Mesodermal cell (in vitro differentiated cells): ENCODE data around the gene ARHGEF4.

Experiments used
- H3K27ac ChIP-seq: 2 replicates; pipeline ENCODE4 v1.7.0; 2013; ENCODE audit warnings: mild to moderate bottlenecking, low read depth, low read length, moderate library complexity; ENCODE audit not compliant: severe bottlenecking
- H3K36me3 ChIP-seq: 2 replicates; pipeline ENCODE4 v1.7.1; 2013; ENCODE audit warnings: mild to moderate bottlenecking, low read length, moderate library complexity; ENCODE audit not compliant: control insufficient read depth, insufficient read depth
- H3K4me1 ChIP-seq: one replicate; pipeline ENCODE4 v1.7.1; 2013; ENCODE audit warnings: mild to moderate bottlenecking, low read length; ENCODE audit not compliant: insufficient read depth, control insufficient read depth, poor library complexity, severe bottlenecking
- H3K4me3 ChIP-seq: 2 replicates; pipeline ENCODE4 v1.7.0; 2013; ENCODE audit warnings: low read length, control low read depth, mild to moderate bottlenecking; ENCODE audit not compliant: insufficient read depth, poor library complexity, severe bottlenecking; ENCODE audit errors: extremely low read depth
- H3K9me3 ChIP-seq: 2 replicates; pipeline ENCODE4 v1.7.1; 2013; ENCODE audit warnings: mild to moderate bottlenecking, low read length, moderate library complexity; ENCODE audit not compliant: control insufficient read depth
- WGBS, 2 experiments: methylation state at CpG; one replicate each; pipeline ENCODE4 v1.1.5; 2013; ENCODE audit warnings: missing lambda C conversion rate in 2 of 2; ENCODE audit not compliant: insufficient coverage in 2 of 2; 5-methylcytosine and 5-hydroxymethylcytosine counted together

Gene ARHGEF4

DNA sequence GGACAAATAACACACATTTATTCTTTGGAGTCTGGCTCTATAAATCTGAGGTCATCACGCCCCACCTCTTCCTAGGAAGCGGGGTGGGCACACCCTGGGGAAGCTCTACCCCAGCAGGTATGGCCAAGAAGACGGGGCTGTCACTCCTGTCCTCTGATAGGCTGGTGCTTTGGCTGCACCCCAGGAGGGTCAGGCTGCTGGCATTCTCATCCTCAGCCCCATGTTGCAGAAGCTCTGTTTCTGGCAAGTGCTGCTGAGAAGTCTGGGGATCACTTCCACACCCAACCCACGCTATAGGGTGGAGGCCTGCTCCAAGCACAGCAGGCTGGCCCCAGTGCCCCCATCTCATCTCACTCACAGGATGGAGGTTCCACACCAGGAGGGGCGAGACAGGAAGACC lies 17.6 kb downstream of the ARHGEF4 start:
- 87 to 88% methylated on average over 4 of the region's 5 CpGs for WGBS, 2 experiments
- Histone ChIP-seq H3K4me3 (no peak overlapping the region), H3K36me3 (no peaks in the 10 kb centered on the region), H3K27ac (no peak overlapping the region), H3K4me1 (no peaks in the 10 kb centered on the region), H3K9me3 (no peaks in the 10 kb centered on the region)

DNA sequence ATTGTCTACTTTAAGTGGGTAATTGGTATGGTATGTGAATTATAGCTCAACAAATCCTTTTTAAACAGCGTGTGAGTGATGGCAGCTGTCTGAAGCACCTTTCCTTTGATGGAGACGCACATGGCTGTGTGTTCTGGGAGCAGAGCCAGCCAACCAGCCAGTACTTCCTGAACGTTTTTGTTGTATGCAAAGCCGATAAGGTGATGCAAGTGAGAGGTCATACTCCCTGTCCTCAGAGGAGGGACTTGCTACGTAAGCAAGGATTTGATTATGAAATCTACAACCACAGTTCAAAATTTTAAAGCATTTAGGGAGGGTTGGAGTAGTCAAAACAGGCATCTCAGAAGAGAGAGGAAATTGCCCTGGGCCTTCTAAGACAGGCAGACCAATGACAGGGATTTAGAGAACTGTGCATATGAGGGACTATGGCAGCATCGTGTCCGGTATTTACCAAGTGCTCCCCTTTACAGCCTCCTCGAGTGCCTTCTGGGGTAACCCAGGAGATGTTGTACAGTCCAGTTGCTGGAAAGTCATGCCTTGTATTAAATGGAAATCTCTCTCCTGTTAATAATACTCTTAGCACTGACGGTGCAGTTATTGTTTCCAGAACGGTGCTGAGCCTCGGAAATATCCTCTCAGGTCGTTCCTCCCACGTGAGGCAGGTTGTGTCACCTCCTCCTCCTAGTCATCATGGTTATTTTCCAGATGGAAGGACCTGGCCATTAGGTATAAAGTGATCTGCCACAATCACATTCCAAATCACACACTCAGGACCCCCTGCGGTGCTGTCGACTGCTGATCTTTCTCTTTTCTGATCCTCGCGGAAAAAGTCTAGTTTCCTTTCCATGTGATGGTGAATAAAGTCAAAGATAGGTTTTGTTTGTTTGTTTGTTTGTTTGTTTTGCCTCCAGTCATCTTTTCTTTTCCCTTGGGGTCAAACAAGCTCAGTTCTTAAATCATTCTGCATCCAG lies 28.4 kb downstream of the ARHGEF4 start:
- WGBS, 2 experiments = 87 to 88% methylated on average over 7 to 10 of the region's 17 CpGs
- Histone ChIP-seq H3K27ac (no peak overlapping the region), H3K9me3 (no peaks in the 10 kb centered on the region), H3K4me1 (no peaks in the 10 kb centered on the region), H3K36me3 (no peaks in the 10 kb centered on the region), H3K4me3 (no peak overlapping the region)

DNA sequence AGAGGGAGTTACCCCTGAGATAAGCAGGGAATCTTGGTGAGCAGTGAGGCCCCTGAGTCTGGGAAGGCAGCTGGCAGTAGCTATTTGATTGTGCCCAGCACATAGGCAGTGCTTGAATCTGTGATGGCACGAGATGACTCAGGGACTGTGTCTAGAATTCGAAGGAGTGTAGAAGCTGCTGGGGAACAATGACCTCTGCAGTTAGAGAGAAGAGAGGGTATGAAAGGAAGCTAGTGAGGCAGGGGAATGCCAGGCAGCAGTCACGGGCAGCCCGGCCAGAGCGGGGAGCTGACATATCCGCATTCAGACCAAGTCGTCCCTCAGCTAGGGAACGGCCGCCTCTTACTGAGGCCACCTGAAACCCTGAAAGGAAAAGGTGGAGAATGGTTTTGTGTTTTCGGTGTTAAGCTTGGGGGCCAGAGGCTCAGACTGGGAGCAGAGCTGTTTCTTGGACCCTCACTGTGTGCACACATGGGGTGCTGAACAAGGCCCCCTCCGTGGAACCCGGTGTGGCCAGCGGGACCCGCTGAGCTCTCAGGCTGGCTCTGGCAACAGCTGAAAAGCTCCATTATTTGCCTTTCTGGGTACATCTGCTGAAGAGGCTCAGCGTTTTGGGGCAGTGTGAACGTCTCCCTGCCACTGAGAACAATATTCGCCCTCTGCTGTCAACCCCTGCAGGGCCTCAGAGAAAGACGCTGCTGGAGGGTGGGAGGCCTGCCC lies 32.9 kb downstream of the ARHGEF4 start:
- no peaks in the 10 kb centered on the region for H3K9me3 ChIP-seq
- H3K27ac ChIP-seq = no peak overlapping the region
- 84% methylated on average over 17 to 18 of the region's 18 CpGs for WGBS, 2 experiments
- no peaks in the 10 kb centered on the region for H3K36me3 ChIP-seq
- H3K4me3 ChIP-seq = no peak overlapping the region
- H3K4me1 ChIP-seq = no peaks in the 10 kb centered on the region

DNA sequence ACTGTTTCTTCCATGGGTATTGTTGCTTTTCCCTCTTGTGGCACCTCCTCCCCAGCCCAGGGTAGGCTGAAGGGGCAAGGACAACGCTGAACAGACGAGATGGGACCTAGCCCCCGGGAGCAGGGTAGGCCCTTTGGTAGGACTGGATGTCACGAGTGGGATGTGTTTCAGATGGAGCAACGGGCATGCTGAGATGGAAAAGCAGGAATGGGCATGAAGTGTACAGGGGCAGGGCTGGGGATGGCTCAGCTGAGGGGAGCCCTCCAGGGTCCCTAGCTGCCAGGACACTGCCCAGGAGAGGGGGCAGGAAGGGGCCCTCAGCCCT lies 33.4 kb downstream of the ARHGEF4 start:
- H3K36me3 ChIP-seq = no peaks in the 10 kb centered on the region
- H3K27ac ChIP-seq = no peak overlapping the region
- no peaks in the 10 kb centered on the region for H3K4me1 ChIP-seq
- H3K4me3 ChIP-seq = no peak overlapping the region
- WGBS, 2 experiments = 83 to 95% methylated on average over 1 to 2 of the region's 5 CpGs
- no peaks in the 10 kb centered on the region for H3K9me3 ChIP-seq

DNA sequence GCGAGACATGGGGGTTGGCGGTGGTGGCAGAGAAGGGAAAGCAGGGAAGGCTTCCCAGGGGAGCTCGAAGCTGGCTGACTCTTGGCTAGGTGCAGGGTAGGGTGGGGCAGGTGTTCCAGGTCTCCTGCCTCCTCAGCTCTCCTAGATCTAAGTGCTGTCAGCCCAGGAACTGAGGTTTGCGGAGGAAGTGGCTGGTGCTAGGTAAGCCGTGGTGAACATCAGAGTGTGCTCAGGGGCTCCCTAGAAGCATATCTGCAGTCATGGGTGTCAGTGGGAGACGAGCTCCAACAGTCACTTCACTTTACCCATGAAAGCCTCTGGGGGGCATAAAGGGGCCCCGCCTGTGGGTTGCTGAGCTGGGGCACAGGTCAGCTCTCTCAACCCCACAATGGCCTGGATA lies 34.1 kb downstream of the ARHGEF4 start:
- Histone ChIP-seq H3K4me3 (no peak overlapping the region), H3K36me3 (no peaks in the 10 kb centered on the region), H3K27ac (no peak overlapping the region), H3K9me3 (no peaks in the 10 kb centered on the region), H3K4me1 (no peaks in the 10 kb centered on the region)
- 93% methylated on average over 6 of the region's 7 CpGs for WGBS, 2 experiments

DNA sequence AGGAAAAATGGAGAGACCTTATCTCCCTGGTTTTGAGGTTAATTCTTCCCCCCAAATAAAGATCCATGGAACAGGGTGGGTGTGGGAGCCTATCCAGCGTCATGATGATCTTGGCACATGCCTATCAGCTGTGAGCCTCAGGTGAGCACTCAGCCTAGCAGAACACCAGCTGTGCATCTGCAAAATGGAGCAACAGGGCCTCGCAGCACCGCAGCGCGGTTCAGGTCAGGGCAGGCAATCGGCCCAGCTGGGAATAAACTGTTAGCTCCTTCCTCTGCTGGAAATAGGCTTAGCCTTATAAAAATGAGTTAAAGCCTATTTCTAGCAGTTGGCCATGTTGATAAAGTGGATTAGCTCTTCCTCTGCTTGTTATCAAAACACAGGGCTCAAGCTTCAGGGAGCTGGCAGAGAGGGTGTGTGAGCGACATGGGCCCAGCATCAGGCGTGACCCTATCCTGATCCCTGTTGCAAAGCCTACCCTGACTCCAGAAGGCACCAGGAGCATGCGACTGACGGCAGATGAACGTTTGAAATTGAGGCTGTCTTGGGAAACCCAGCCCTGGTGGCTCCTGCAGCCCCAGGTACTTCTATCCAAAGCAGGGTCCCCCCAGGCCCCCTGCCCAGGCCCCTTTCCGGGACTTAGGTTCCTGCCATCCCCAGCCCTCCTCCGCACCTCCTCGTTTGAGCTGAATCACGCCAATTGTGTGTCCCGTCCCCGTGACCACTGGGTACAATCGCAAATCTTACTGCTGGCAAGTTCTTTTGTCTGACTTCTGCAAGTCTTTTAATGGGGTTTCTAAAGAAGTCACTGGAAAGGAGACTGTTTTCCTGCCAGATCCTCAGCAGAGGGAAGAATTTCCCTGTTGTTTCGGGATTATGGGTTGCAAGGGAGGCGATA lies 35.4 kb downstream of the ARHGEF4 start:
- no peaks in the 10 kb centered on the region for H3K4me1 ChIP-seq
- H3K27ac ChIP-seq = no peak overlapping the region
- H3K9me3 ChIP-seq = no peaks in the 10 kb centered on the region
- H3K36me3 ChIP-seq = no peaks in the 10 kb centered on the region
- WGBS, 2 experiments = 87 to 88% methylated on average over 20 of the region's 20 CpGs
- no peak overlapping the region for H3K4me3 ChIP-seq

DNA sequence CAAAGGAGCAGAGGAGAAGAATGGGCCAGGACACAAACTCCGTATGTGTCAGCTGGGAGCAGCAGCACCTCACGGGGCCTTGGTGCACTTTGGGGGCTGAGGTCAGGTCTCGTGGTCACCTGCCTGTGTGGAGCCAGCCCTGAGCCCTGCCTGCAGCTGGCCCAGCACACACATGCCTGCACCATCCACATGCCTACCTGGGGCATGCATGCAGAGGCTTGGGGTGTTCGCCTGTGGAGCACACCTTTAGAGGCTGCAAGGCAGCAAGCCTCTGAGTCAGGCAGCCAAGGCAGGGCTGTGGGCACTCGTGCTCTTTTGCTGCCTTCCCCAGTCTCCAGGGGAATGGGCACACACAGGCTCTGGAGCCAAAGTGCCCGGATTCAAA lies 36.0 kb downstream of the ARHGEF4 start:
- WGBS, 2 experiments = 76 to 92% methylated on average over 6 of the region's 6 CpGs
- Histone ChIP-seq H3K4me3 (no peak overlapping the region), H3K27ac (no peak overlapping the region)

DNA sequence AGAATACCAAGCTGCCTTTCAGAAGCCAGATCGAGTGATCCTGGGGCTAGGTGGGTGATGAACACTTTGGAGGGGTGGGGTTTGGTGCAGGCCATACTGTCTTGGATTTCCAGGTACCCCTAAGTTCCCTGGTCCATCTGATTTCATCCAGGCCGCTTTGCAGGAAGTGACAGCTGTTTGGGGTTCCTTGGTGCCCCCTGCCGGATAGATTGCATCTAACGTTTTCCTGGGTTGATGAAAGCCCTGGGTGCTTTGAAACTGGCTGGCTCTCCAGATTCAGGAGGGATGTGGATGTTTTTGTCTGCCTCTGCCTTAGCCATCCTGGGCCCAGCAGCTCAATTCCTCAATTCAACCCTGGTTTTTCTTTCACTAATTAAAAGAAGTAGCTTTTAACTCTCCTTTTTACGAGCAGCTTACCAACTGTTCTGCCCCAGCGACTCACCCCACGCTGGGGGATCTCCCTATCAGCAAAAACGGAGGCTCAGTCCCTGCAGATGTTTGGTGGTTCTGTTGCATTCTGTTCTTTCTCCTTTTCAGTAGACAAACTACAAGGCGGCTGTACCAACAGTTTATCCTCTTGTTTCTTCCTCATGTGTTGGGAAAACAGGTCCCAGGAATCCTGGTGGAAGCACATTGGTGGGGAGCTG lies 37.1 kb downstream of the ARHGEF4 start:
- 42 to 47% methylated on average over 7 to 9 of the region's 9 CpGs for WGBS, 2 experiments
- Histone ChIP-seq H3K36me3 (no peaks in the 10 kb centered on the region), H3K4me1 (no peaks in the 10 kb centered on the region), H3K27ac (no peak overlapping the region), H3K9me3 (no peaks in the 10 kb centered on the region), H3K4me3 (no peak overlapping the region)

More for the DNA sequence above, 36.0 kb downstream of the ARHGEF4 start:
- Histone ChIP-seq H3K9me3 (no peaks in the 10 kb centered on the region), H3K36me3 (no peaks in the 10 kb centered on the region), H3K4me1 (no peaks in the 10 kb centered on the region)

DNA sequence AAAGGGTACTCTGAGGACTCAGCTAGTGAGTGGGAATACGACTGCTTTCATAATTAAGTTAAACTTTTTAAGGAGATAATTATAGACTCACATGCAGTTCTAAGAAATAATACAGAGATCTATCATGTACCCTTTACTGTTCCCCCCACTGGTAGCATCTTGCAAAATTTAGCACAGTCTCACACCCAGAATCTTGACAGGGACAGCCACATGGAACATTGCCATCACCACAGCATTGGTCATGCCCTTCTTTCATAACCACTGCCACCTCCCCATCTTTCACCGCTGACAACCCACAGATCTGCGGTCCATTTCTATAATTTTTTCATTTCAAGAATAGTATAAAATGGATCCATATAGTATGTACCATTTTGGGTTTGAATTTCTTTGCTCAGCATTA lies 37.8 kb downstream of the ARHGEF4 start:
- H3K9me3 ChIP-seq = no peaks in the 10 kb centered on the region
- no peak overlapping the region for H3K4me3 ChIP-seq
- H3K4me1 ChIP-seq = no peaks in the 10 kb centered on the region
- H3K27ac ChIP-seq = no peak overlapping the region
- H3K36me3 ChIP-seq = no peaks in the 10 kb centered on the region
- no CpG with 5 or more reads among the region's 3 CpGs for WGBS, 2 experiments

DNA sequence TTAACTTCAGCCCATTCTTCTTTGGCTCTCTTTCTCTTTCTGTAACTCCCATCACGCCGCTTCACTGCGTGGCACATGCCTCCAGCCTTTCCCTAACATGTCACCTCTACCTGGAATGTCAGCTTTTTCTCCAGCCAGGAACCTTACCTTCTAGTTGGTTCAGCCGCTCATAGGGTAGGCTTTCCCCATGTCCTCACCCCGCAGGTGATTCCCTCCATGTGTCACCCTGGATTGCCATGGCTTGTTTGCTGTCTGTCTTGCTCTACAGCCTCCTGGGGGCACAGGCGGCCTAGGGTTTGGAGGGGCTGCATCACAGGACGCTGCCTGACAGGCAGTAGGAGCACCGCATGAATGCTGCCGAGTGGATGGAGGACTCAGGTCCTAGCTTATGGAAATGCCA lies 39.2 kb downstream of the ARHGEF4 start:
- Histone ChIP-seq H3K36me3 (no peaks in the 10 kb centered on the region), H3K27ac (no peak overlapping the region), H3K4me1 (no peaks in the 10 kb centered on the region), H3K9me3 (no peaks in the 10 kb centered on the region), H3K4me3 (no peak overlapping the region)
- 86 to 92% methylated on average over 8 to 9 of the region's 9 CpGs for WGBS, 2 experiments
